Activated effector memory CD4-positive, alpha-beta T cell treated with Interleukin-2 at 50 U/mL for 16 hours (primary cell): ENCODE results near the gene NTRK1.
A peak's percentile ranks its signal among the peaks of the same experiment; 100 is the strongest.

Experiments
- DNase-seq: peaks from one replicate; pipeline ENCODE4 v3.0.0-alpha.2; 2020

NTRK1 gene

GRCh38 chr1:156883919-156884318 lies 23.3 kb downstream of the NTRK1 start:
- no peak for DNase-seq

GRCh38 chr1:156884560-156885184 lies 24.0 kb downstream of the NTRK1 start:
- no peak for DNase-seq

GRCh38 chr1:156885314-156885713 lies 24.6 kb downstream of the NTRK1 start:
- no peak for DNase-seq

- DNase-seq, result no peak
These were observed 25.3 kb downstream of the NTRK1 start for GRCh38 chr1:156885880-156886355.

- DNase-seq, result no peak
These were observed 26.1 kb downstream of the NTRK1 start for GRCh38 chr1:156886583-156887281.

- DNase-seq, result no peak
These were observed 26.7 kb downstream of the NTRK1 start for GRCh38 chr1:156887317-156887716.

DNA sequence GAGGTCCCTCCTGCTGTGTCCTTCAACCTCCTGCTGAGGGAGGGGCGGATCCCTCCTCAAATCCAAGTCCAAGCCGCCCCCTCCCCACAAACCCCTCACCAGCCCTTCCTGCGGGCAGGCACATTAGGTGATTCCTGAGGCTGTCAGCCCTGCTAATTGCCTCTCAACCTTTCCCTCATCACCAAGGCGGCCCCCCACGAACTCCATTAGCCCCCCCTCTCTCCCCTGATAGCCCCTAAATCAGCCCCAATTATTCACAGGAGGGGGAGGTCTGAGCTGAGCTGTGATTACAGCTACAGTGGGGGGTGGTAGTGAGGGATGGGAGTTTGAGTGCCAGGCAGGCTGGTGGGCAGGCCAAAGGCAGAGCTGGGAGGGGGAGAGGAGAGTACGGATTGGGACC lies 27.1 kb downstream of the NTRK1 start:
- DNase-seq, result no peak

GRCh38 chr1:156889802-156890580 lies 29.3 kb downstream of the NTRK1 start:
- DNase-seq, result peak; percentile 26

DNA sequence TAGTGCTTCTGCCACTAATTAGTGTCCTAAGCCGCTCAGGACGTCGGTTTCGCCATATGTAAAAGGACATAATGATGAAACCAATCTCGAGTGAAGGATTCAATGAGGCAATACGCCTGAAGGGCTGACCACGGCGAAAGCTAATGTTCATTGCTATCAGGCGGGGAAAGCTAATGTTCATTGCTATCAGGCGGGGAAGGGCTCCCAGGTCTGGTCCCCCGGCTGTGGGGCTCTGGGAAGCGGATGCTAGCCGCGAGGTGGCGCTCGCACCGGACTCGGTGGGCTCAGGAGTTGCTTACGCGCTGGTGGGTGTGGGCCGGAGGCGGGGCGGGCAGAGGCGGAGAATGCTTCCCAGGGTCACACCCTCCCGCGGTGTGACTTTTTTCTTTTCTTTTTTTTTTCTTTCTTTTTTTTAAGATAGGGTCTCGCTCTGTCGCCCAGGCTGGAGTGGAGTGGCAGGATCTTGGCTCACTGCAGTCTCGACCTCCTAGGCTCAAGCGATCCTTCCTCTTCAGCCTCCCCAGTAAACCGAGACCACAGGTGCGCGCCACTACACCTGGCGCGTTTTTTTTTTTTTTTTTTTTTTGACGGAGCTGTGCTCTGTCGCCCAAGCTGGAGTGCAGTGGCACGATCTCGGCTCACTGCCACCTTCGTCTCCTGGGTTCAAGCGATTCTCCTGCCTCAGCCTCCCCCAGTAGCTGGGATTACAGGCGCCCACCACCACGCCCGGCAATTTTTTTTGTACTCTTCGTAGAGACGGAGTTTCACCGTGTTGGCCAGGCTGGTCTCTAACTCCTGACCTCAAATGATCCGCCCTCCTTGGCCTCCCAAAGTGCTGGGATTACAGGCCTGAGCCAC lies 31.8 kb downstream of the NTRK1 start:
- DNase-seq, result peak; percentile 71

- no peak for DNase-seq
These were observed 32.6 kb downstream of the NTRK1 start, which contains the start of gene PEAR1 for GRCh38 chr1:156893048-156893953. TSS of gene PEAR1 (plus strand) at chr1:156893718. CDS start at chr1:156903927, 10,209 bp downstream.

DNA sequence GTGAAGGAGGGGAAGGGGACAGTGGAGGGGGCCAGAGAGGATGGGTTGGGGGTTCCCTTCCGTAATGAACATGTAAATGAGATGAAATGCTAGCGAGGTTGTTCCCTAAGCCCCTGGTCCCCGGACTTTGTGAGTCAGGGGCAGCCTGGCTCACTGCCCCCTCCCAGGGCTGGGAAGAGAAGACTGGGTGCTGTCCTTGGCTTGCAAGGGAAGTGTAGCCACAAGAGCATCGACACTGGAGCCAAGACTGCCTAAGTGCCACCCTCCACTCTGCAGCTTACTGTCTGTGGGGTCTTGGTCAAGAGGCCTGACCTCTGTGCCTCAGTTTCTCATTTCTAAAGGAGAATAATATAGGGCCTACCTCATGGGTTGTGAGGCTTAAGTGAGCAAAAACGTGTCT lies 33.3 kb downstream of the NTRK1 start:
- no peak for DNase-seq

DNA sequence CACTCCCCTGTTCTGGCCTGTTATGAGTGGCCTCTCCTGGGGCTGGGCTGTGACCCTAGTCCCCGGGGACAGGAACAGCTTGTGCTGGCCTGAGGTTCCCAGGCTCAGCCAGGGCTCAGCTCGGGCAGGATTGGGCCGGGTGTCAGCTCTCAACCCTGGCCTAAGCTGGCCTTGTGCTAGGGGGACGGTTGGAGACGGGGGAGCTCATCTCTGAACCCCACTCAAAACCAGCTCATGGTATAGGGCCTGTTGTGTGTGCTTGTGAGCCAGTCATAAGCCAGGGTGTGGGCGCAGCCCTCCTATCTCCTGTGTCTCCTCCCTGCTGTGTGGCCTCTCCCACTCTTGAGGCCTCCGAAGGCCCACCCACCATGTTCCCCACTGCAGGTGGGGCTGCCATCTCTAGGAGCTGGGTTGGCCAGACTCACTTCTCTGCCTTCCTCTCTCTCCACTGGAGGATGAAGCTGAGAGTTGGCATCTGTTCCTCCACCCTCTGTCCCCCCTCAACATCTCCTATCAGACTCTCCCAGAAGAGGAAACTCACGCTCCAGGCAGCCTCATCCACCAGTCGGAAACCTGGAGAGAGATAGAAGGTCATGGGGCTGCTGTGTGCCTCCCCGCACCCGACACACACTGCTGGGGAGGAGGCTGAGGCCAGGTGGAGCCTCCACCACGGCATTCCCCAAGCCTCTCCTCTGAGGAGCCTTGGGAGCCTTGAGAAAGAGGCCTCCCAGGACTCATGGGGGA lies 34.2 kb downstream of the NTRK1 start:
- DNase-seq, result no peak

- DNase-seq, result no peak
These were observed 34.8 kb downstream of the NTRK1 start for GRCh38 chr1:156895455-156895812.

DNA sequence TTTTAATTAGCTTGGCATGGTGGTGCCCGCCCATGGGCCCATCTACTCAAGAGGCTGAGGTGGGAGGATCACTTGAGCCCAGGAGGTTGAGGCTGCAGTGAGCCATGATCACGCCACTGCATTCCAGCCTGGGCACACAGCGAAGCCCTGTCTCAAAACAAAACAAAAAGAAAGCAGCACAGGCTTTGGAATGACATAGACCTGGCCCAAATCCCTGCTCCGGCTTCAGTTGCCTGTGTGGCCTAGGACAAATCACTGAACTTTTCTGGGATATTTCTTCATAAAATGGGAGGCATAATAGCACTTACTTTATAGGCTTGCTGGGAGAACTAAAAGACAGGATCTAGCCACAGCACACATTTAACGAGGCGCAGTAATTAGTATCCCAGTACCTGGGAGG lies 35.3 kb downstream of the NTRK1 start:
- DNase-seq, result no peak

GRCh38 chr1:156896490-156897033 lies 35.9 kb downstream of the NTRK1 start:
- no peak for DNase-seq

DNA sequence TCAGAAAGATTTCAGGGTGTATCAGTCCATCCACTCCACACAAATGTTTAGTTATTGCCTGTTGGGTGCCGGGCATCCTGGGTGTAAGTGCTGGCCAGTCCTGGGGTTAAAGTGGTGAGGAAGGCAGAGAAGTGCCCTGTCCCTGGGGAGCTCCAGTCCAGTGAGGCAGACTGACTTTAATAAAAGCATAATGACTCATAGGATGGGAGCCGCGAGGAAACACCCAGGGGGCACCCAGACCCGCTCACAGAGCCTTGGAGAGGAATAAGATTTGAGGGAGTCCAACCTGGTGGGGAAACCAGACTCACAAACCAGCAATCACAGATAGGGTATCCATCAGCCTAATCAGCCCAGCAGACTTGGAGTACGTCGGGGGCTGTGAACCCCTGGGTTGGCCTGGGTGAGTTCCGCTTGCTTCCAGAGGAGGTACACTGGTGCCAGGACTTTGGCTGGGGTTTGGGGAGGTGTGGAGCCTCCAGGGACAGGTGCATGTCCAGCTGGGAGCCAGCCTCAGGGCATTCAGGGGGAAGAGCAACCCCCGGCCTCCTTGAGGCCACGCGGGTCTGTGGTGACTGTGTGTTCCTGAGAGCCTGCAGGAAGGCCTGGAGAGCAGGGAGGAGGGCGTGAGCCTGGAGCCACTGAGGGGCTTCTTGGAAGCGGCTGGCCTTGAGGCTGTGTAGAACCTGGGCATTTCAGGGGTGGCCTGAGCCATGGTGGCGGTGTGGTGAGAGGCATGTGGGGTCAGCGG lies 36.6 kb downstream of the NTRK1 start:
- DNase-seq, result no peak

DNA sequence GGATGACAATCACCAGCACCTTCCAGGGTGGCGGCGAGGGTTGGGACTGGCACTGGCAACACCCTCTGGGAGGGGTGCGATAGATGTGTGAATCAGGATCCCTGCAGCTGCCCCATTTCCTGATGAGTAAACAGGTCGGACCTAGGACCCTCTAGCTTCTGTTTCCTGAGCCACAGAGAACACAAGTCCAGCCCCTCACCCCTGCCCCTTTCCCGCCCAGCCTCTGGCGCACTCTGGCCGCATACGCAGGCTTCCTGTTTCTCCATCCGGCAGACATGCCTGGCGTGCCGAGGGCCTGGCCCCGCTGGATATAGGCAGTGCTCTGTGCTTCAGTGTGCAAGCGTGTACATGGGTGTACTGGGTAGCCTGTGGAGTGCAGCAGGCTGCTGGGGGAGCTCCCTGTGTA lies 37.5 kb downstream of the NTRK1 start:
- DNase-seq, result no peak

GRCh38 chr1:156898971-156899664 lies 38.5 kb downstream of the NTRK1 start:
- DNase-seq, result no peak
